Measurements from ENCODE around the gene RARS2. TPM values are rescaled to one million over a fixed set of nuclear protein-coding genes. Genes with fewer than 3 reads are reported as not detected.

RARS2 gene
- total RNA-seq, 2 donors from 2014 or later, result 49.7 to 57.0 TPM

DNA sequence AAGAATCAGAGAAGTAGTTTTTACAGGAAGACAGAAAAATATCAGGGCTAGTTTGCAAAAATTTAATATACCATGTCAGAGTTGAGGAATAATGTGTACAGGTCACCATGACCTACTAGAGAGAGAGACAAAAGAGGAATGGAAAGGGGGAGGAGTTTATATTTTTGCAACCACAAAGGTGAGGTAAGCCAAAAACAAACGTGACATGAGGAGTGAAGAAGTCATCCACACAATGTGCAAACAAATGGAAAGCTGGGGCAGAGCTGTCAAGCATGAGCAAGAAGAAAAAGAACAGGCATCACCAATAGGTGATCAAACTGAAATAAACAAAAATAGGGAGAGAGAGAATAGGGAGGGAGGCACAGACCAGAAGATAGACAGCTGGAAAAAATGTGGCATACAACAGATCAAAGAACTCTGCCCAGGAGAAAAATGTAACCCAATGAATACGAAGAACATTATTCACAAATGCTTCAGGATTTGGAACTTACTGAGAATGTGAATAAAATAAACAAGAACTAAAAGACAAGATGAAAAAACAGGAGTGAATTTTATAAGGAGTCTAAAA lies 15.5 kb downstream of the RARS2 start:
- H3K27me3 ChIP-seq (ENCODE audit: control insufficient read depth, insufficient read depth, low read length, poor library complexity, severe bottlenecking), result no peaks in the 10 kb centered on the region
- Mint-ChIP-seq H3K4me1 (peaks cover 32% of the 10 kb centered on the region), H3K36me3 (ENCODE audit: low read depth) (peaks cover 32% of the 10 kb centered on the region), H3K4me3 (no peak overlapping the region), H3K27me3 (ENCODE audit: insufficient read depth) (no peaks in the 10 kb centered on the region), H3K27ac (peak overlapping the region; percentile 3), H3K9me3 (peaks cover 2% of the 10 kb centered on the region)
- peaks cover 9% of the 10 kb centered on the region for H3K9me3 ChIP-seq (ENCODE audit: control insufficient read depth, low read length)
- H3K4me1 ChIP-seq (ENCODE audit: control insufficient read depth, insufficient read depth, low read length), result peaks cover 4% of the 10 kb centered on the region
- WGBS, 2 experiments (ENCODE audit: insufficient coverage in 1 of 2, insufficient read length in 1 of 2), result 67 to 90% methylated on average over 1 to 2 of the region's 2 CpGs
- no peak overlapping the region for H3K27ac ChIP-seq (ENCODE audit: low read depth, low read length)
- peaks cover 29% of the 10 kb centered on the region for H3K36me3 ChIP-seq (ENCODE audit: control insufficient read depth, insufficient read depth, low read length)
- no peak overlapping the region for H3K9ac ChIP-seq (ENCODE audit: extremely low read depth, low read length, poor library complexity, severe bottlenecking)
- TF ChIP-seq, protein P1, sequence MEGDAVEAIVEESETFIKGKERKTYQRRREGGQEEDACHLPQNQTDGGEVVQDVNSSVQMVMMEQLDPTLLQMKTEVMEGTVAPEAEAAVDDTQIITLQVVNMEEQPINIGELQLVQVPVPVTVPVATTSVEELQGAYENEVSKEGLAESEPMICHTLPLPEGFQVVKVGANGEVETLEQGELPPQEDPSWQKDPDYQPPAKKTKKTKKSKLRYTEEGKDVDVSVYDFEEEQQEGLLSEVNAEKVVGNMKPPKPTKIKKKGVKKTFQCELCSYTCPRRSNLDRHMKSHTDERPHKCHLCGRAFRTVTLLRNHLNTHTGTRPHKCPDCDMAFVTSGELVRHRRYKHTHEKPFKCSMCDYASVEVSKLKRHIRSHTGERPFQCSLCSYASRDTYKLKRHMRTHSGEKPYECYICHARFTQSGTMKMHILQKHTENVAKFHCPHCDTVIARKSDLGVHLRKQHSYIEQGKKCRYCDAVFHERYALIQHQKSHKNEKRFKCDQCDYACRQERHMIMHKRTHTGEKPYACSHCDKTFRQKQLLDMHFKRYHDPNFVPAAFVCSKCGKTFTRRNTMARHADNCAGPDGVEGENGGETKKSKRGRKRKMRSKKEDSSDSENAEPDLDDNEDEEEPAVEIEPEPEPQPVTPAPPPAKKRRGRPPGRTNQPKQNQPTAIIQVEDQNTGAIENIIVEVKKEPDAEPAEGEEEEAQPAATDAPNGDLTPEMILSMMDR (conservative IDR thresholded peaks at IDR 0.05), result no peak
- H3K4me3 ChIP-seq (ENCODE audit: low read length), result peak overlapping the region; percentile 32
- no peak for DNase-seq

DNA sequence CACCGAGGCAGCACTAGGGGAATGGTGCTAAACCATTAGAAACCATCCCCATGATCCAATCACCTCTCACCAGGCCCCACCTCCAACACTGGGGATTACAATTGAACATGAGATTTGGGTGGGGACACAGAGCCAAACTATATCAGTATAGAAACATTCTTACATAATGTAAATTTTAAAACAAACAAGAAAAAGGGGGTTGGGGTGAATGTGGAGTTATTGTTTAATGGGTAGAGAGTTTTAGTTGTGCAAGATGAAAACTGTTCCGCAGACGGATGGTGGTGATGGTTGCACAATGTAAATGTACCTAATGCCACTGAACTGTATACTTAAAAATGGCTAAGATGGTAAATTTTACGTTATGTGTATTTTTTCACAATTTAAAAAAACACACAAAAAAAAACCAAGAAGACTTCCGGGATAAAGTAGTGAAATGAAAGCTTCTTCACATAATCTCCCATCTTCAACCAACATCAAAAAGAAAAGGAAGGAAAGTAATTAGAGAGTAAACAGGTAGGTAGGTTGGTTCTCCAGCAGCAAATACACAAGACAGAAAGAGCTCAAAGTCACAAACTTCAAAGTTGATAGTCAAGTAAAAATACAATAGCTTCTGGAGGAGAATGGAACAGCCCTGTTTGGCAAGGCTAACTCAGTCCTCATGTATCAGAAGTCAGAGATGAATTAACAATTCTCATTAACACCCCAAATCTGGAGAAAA lies 16.3 kb downstream of the RARS2 start:
- H3K4me3 ChIP-seq (ENCODE audit: low read length), result no peak overlapping the region
- H3K27ac ChIP-seq (ENCODE audit: low read depth, low read length), result no peak overlapping the region
- no peak for DNase-seq
- peaks cover 9% of the 10 kb centered on the region for H3K9me3 ChIP-seq (ENCODE audit: control insufficient read depth, low read length)
- H3K36me3 ChIP-seq (ENCODE audit: control insufficient read depth, insufficient read depth, low read length), result peaks cover 33% of the 10 kb centered on the region
- H3K27me3 ChIP-seq (ENCODE audit: control insufficient read depth, insufficient read depth, low read length, poor library complexity, severe bottlenecking), result no peaks in the 10 kb centered on the region
- WGBS, 2 experiments (ENCODE audit: insufficient coverage in 1 of 2, insufficient read length in 1 of 2), result 94% methylated on average over 3 of the region's 5 CpGs; no CpG with 5 or more reads in 1 of the 2 experiments
- no peak overlapping the region for H3K27ac Mint-ChIP-seq
- peaks cover 2% of the 10 kb centered on the region for H3K9me3 Mint-ChIP-seq
- H3K4me1 Mint-ChIP-seq, result peaks cover 26% of the 10 kb centered on the region
- peaks cover 4% of the 10 kb centered on the region for H3K4me1 ChIP-seq (ENCODE audit: control insufficient read depth, insufficient read depth, low read length)
- no peak overlapping the region for H3K9ac ChIP-seq (ENCODE audit: extremely low read depth, low read length, poor library complexity, severe bottlenecking)
- TF ChIP-seq, protein P1 (conservative IDR thresholded peaks at IDR 0.05), result no peak
- no peaks in the 10 kb centered on the region for H3K27me3 Mint-ChIP-seq (ENCODE audit: insufficient read depth)
- H3K36me3 Mint-ChIP-seq (ENCODE audit: low read depth), result peaks cover 30% of the 10 kb centered on the region
- no peak overlapping the region for H3K4me3 Mint-ChIP-seq

DNA sequence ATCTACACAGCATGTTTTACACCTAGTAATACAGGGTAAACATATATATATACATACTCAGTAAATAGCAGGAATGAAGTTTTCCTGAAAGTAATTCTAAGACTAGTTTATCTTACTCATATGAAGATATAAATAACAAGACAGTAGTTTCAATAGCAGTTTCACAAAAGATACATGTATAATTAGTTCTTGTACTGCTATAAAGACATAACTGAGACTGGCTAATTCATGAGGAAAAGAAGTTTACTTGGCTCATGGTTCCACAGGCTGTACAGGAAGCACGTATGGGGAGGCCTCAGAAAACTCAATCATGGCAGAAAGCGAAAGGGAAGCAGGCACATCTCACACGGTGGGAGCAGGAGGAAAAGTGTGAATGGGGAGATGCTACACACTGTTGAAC lies 16.9 kb downstream of the RARS2 start:
- TF ChIP-seq, protein P1 (conservative IDR thresholded peaks at IDR 0.05), result no peak
- Mint-ChIP-seq H3K4me1 (peaks cover 24% of the 10 kb centered on the region), H3K4me3 (no peak overlapping the region), H3K27me3 (ENCODE audit: insufficient read depth) (no peaks in the 10 kb centered on the region), H3K27ac (no peak overlapping the region), H3K36me3 (ENCODE audit: low read depth) (peaks cover 33% of the 10 kb centered on the region), H3K9me3 (no peaks in the 10 kb centered on the region)
- Histone ChIP-seq H3K9me3 (ENCODE audit: control insufficient read depth, low read length) (peaks cover 9% of the 10 kb centered on the region), H3K36me3 (ENCODE audit: control insufficient read depth, insufficient read depth, low read length) (peaks cover 38% of the 10 kb centered on the region), H3K4me1 (ENCODE audit: control insufficient read depth, insufficient read depth, low read length) (peaks cover 4% of the 10 kb centered on the region), H3K9ac (ENCODE audit: extremely low read depth, low read length, poor library complexity, severe bottlenecking) (no peak overlapping the region), H3K4me3 (ENCODE audit: low read length) (no peak overlapping the region), H3K27me3 (ENCODE audit: control insufficient read depth, insufficient read depth, low read length, poor library complexity, severe bottlenecking) (no peaks in the 10 kb centered on the region), H3K27ac (ENCODE audit: low read depth, low read length) (no peak overlapping the region)
- 92 to 100% methylated on average over 1 to 3 of the region's 3 CpGs for WGBS, 2 experiments (ENCODE audit: insufficient coverage in 1 of 2, insufficient read length in 1 of 2)
- DNase-seq, result no peak

Data from endodermal cell (in vitro differentiated cells).